HG03280 (cell line): ENCODE measurements around the gene CNTN4.
"Not testable (repeated sequence)": the region's sequence is repeated elsewhere in the genome, so short reads cannot be mapped to it uniquely, and the experiment has no call there.

Source experiments
- ATAC-seq: cut with Tn5 transposase; IDR thresholded peaks from one replicate; pipeline ENCODE4 v1.9.1; 2021; ENCODE audit warnings: mild to moderate bottlenecking, moderate library complexity; ENCODE audit not compliant: unreplicated experiment

CNTN4 gene

DNA sequence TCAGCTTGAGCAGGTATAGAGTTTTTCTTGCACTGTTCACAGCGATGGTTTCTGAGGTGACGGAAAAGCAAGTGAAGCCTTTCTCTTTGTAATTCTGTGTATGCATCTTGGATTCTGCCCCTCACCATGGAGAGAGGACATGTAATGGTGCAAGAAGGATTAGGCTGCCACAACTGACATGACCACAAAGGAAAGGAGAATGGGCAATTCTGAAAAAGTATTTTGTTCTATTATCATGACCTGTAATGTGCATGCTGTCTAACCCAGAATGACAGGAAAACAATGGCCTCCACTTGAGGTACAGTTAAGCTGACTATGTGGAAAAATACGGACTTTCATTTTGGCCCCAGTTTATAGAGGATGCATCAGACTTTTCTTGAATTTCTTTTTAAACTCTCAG lies 784.6 kb downstream of the CNTN4 start:
- ATAC-seq, result no peak

DNA sequence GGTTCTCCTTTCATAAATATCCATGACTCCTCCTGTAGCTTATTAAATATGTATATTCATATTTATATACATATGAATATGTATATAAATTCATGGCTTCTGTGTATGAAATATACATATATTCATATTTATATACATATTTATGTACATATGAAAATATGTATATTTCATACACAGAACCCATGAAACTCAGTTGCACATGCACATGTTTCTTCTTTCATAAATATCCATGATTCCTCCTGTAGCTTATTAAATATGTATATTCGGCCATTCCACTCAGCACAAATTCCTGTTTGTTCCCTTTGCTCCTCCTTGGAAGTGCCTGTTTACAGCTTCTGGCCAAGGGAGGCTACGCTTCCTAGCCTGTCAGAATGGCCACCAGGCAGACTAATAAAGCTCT lies 789.9 kb downstream of the CNTN4 start:
- ATAC-seq, result no peak

DNA sequence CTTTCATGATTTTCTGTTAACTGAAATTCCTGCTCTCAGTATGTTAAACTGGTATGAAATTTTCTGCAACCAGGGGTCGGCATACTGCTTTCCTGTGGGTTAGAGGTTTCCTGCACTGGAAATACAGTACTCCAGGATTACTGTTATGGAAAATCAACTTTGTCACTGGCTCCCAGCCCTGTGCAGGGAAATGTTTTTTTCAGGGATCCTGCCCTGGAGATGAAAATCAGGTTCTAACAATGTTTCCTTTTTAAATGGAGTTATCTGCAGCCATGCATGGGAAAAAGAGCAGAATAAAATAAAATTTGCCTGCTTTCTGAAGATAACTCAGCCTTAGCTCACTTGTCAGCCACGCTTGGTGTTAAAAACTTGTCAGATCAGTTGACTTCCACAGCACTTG lies 791.1 kb downstream of the CNTN4 start:
- no peak for ATAC-seq

DNA sequence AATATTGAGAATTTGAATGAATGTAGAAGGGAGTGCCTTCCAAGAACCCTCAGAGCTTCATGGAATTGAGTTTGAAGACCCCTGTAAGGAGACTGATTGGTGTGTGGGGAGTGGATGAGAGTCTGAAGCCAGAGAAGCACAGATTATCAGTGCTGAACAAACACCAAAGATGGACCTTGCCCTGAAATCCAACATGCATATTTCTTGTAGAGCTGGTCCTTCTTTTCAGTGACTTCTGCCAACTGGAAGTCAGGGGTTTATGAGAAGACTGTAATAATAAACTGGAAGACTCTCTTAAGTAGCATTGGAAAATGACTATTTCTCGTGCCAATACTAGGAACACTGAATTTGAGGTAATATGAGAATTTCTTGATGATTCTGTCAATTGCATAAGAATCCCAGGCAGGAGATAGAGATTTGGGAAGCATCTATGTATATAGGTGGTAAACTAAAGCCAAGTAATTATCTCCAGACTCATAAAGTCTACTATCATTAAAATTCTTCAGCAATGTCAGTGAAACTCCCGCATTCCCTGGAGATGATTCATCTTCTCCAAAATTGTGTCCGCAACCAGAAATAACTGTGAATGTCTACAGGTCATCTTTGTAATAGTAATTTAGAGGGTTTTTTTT lies 797.8 kb downstream of the CNTN4 start:
- no peak for ATAC-seq

DNA sequence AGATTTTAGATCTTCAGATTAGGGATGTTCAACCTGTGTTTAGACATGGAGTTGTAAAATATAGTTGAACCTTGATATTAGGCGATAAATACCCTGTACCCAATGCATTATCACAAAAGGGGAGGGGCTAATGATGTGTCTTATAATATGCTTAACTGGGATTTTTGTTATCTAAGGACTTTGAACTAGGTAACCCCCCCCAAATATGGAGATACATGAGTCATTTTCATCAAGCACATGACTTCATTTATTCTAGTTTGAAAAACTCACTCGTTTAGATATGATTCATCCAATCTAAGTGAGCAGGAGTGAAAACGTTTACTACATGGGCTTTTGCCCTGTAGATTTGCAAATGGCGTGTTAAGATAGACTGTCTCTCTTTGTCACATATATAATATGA lies 799.2 kb downstream of the CNTN4 start:
- ATAC-seq, result no peak

DNA sequence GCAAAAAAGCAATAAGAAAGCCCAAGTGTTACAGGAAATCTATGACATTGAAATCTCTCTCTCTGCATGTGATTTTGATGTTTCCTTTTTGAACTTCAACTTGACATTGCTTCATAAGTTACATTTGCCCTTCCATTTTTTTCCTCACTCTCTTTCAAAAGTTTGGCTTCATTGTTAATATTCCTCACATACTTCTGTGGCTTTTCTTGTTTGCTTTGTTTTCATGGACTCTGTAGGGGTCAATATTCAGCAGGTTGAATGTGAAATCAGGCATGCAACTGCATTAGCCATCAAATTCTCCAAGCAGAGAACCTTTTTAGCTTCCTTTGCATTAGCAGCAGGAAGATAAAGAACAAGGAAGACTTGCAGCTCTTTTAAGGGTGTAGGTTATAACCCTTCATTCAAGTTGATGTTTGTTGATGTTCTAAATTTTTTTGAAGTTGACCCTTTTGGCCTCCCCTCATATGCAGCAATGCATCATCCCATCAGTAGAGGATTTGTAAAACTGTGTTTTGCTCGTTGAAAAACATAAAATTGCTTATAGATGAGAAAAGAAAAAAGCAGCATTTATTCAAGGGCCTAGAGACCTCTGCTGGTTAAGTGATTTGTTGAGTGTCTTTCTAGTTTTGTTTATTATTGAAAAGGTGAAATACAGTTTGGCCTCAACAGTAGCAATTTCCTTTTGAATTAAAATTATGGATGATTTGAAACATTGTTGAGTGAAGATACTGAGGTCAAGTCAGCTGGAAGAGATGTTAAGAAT lies 800.1 kb downstream of the CNTN4 start:
- ATAC-seq, result no peak

DNA sequence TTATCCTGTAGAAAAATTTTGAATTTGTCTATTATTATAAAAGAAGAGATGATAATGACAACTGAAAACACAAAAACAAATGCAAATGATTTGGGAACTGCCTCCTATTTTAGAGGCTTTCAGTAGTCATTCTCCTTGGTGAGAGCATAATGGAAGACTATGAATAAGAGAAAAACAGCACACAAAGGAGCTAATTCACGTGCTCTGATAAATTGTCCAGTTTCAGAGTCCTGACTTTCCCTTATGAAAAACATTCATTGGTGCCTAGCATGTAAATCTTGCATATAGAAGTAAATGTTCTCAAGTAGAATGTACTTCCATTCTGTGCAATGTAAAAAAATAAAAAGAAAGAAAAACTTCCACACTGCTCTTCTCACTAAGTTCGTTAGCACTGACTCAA lies 805.4 kb downstream of the CNTN4 start:
- ATAC-seq, result no peak

DNA sequence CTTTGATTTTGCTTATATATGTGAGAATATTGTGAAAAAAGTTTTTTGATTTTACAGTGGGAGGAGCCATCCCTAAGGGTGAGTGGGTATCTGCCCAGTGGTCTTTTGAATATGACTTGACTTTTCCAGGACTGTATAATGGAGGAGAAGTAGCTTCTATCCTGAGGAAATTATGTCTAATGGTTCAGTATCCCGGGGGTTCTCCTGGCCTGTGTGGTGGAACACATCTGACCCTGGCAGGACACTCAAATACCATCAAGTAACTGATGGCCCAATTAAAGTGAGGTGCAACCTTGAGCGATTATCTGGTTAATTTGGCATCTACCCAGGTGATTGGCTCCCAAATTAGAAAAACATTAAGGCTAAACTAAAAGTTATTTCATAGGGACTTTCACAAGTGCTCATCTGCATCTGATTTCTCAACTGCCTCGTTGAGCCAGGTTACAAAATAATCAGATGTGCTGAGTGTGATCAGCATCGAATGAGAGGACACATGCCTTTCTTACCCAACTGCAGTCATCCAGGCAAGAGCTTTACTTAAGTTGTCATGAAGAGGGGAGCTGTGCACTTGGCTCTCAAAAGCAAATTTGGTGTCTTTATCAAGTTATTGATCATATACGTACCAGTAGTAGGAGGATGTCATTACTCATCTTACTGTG lies 810.2 kb downstream of the CNTN4 start:
- ATAC-seq, result no peak

DNA sequence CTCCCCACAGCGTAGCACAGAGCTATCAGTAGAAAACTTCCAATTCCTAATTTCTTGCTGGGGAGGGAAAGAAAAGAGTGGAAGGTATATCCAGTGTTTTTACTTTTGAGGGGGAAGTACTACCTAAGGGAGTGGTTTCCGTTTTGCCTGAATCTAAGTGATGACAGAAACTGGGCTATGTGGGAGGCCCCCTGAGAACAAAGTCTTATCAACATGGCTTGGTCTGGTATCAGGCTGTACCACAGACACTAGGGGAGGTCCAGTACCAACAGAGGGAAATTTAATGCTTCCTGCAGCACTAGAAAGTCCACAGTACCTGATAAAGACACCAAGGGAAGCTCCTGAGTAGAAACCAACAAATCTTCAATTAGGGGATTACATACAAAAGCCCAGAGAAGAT lies 812.3 kb downstream of the CNTN4 start:
- no peak for ATAC-seq

DNA sequence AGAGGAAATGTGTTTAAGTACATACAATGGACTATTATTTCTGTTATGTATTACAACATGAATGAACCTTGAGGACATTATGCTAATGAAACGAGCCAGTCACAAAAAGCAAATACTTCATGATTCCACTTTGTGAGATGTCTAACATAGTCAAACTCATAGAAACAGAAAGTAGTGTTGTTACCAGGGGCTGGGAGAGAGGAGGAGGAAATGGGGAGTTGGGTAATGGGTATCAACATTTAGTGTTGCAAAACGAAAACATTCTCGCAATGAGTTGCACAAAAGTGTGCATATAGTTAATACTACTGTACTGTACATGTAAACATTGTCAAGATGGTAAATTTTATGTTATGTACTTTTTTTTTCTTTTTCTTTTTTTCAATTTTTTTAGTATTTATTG lies 817.2 kb downstream of the CNTN4 start:
- no peak for ATAC-seq

DNA sequence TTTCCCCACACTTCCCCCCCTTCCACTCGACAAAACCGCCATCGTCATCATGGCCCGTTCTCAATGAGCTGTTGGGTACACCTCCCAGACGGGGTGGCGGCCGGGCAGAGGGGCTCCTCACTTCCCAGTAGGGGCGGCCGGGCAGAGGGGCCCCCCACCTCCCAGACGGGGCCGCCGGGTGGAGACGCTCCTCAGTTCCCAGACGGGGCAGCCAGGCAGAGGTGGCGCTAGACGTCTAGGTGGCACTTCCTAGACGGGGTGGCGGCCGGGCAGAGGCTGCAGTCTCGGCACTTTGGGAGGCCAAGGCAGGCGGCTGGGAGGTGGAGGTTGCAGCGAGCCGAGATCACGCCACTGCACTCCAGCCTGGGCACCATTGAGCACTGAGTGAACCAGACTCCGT lies 818.0 kb downstream of the CNTN4 start:
- not testable (repeated sequence) for ATAC-seq

DNA sequence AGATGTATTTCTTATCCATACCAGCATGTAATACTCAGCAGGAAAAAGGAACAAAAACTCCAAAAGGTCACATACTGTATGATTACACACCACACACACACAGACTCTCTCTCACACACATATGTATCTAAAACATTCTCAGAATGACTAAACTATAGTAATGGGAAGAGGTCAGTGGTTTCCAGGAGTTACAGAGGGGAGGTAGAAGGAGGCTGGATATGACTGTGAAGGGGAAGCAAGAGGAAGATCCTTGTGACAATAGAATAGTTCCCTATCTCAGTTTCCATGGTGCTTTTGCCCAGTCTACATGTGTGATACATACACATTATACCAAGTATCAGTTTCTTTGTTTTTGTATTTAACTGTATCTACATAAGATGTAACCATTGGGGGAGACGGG lies 821.4 kb downstream of the CNTN4 start:
- ATAC-seq, result no peak

DNA sequence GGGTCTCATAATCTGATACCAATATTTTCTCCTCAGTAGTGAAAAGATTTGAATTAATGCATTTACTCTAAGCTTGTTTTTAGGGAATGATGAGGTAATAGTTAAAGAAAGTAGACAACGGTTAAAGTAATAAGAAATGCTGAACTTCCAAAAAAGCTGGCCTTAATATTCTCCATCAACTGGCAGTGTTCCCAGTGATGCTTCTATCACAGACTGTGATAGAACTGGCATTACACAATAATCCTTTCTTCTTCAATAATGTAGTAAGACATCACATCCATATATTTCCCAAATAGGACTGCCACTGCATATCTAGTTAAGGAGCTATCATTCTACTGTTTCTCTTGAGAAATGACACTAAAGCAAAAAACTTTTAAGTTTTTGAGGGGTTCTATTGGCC lies 822.8 kb downstream of the CNTN4 start:
- ATAC-seq, result no peak

DNA sequence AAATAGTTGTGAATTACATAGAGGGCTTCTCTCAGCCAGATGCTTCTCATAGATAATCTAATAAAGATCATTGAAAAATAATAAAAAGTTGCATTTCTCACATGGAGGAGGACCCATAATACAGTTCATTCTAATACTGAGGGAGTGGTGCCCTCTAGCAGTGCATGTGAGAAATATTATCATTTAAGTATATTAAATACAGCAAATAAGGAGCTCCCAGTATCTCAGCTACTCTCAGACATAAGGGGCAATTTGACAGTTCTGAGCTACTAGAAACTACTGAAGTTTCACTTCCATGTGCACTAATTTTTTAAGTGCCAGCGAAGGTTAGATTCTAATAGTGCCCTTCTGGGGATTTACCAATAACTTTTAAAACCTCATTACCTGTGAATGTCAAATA lies 823.2 kb downstream of the CNTN4 start:
- peak; percentile 82 for ATAC-seq

DNA sequence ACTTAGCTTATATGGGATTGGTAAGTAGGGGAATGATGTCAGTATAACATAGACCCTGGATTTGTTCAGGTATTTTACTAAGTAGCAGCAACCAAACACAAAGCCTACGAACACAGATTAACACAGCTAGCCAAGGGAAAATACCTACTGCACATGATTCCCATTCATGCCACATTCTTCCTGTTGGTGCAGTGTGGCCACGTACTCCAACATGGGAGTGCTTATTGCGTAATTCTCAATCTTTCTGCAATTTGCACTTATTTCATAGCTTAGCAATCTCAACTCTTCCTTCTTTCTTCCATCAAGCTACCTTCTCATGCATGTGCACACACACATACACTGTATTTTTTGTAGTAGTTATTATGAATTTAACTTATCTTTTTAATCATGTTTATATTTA lies 824.7 kb downstream of the CNTN4 start:
- ATAC-seq, result no peak

DNA sequence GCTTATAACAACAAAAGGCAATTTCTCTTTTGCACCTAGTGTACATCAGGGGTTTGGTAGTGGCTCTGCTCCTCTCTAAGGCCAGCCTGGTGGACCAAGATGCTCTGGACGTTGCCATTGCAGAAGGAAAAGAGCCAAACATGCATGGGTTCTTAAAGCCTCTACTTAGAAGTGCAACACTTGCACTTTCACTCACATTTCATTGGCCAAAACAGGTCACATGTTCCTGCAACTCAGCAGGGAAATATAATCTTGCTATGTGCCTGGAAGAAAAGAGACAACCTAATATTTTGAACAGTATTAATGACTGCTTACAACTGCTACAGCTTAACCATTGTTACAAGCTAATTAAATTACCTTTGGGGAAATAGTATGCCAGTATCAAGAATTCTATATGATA lies 828.6 kb downstream of the CNTN4 start:
- ATAC-seq, result no peak

DNA sequence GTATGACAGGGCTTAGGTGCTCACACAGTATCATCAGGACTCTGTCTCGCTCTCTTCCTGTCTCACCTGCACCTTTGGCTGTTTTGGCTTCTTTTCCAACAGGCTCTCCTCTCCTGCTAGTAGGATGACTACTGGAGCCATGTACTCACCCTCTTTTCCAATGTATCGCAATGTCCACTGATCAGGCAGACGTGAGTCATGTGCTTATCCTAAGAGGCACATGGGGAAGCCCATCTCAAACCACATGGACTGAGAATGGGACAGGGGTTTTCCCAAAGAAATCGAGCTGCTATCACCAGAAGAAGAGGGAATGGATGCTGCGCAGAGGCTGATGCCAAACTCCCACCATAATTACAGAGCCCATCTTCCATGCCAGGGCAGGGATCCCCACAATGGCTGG lies 830.9 kb downstream of the CNTN4 start:
- no peak for ATAC-seq

DNA sequence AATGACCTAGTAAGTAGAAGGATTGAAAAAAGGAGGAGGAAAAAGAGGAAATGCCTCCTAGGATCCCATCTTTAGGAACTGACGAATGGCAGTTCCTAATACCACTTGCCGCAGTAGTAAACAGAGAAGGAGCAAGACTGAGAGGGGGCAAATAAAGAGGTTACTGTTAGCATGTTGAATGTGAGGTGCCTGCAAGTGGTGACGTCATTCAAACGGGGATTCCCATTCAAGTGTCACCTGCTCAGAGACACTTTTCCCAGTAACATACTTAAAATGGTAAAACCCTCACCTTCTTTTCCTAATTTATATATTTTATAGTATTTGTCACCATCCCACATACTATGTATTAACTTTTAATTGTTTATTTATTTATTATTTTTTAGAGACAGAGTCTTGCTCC lies 832.6 kb downstream of the CNTN4 start:
- ATAC-seq, result no peak

DNA sequence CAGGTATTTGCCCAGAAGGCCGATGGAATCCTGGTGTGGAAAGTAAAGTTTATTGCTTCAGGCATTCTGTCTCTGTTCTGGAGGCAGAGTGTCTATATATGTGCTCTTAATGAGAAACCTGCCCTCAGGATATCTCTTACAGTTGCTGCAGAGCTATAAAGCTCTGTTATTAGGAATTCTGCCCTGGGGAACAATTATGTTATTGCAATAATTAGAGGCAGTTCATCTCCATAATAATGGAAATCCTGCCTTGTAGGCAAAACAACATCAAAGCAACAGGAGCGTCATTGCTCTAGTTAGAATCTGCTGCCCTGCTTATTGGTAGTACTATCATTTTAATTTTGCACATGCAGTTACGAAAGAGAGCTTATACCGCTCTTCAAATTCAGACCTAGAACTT lies 835.9 kb downstream of the CNTN4 start:
- no peak for ATAC-seq

DNA sequence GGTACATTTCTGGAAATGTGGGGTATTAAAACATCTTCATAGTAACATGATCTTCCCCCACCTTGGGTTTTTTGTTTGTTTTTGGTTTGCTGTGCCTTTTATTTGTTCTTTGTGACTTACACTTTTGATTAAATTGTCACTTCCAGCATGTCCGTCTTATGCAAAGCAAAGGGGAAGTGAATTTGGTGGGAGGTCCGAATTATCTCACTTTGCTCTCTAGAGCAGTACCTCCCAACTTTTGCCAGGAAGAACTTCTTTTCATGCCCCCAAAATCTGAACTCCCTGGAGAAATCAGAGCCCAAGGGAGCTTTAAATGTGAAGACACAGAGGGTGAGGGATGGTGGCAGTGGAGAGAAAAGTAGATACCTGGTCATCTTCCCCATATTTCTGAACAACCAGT lies 838.4 kb downstream of the CNTN4 start:
- no peak for ATAC-seq

DNA sequence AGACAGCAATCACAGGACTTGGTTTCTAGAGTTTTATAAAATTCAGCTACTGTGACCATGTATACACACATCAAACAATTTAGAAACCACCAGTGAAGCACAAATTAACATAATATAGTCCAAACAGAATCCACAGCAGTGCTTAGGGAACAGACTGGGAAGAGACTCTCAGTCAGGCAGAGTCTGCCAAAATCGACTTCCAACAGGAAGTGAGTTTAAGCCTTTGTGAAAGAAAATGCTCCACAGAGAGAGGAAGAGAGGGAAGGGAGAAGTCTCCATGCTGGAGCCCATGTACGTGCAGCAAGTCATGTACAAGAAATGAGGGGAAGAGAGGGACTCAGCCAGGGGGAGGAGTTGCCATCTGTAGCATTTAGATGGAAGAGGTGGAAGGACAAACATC lies 838.9 kb downstream of the CNTN4 start:
- ATAC-seq, result no peak

DNA sequence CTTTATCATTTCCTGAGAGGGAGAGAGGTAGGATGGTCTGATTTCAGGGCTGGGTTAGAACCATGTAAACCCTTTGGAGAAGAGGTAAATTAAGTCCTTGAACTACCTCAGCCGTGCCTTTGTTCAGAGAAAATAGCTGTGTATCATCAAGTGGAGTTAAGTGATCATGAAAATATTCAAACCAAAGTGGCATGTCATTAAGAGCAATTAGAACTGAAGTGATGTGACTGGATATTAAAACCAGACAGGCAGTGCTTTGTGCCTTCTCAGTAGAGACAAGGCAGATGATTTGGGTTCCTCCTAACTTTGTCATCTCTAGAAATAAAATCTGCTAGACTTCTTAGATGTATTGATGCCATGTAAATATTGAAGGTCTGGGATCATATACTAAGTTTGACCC lies 840.0 kb downstream of the CNTN4 start:
- no peak for ATAC-seq
